ENCODE results near the gene CAPN1. TPM values are rescaled to one million over a fixed set of nuclear protein-coding genes. Genes with fewer than 3 reads are reported as not detected.

CAPN1 gene
- total and polyA plus RNA-seq, 2 donors (not counting 1 experiment from before 2014, with no cell fraction given): 192 to 202 TPM

DNA sequence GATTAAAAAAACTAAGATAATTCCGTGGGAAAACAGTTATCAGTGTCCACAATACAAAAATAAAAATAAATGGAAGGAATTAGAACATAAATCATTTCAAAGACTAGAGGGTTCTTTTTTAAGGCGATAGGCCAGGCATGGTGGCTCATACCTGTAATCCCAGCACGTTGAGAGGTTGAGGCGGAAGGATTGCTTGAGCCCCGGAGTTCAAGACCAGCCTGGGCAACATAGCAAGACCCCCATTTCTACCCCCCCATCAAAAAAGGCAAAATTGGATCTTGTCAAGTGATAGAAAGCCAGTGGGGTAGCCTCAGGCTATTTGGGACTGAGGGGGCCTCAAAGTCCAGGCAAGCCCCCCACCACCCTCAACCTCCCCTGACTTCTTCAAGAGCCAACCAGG is 59.4 kb downstream of the CAPN1 start:
- H3K4me2 ChIP-seq (replicated peaks; ENCODE audit: low read depth, low read length, poor library complexity, severe bottlenecking): no peak overlapping the region
- H3K4me3 Mint-ChIP-seq: no peak overlapping the region
- ChIA-PET CTCF (no interaction called here), POLR2A (no interaction called here)
- H4K20me1 ChIP-seq (ENCODE audit: control insufficient read depth, insufficient read depth, low read length, poor library complexity, severe bottlenecking): no peaks in the 10 kb centered on the region
- peaks cover 0 to 16% (median 5%) of the 10 kb centered on the region in 3 donors for H3K9me3 ChIP-seq (ENCODE audit: control extremely low read depth in 1 of 3, control insufficient read depth in 2 of 3, insufficient read depth in 1 of 3, low read length in 2 of 3)
- no peaks in the 10 kb centered on the region for H3K79me2 ChIP-seq (ENCODE audit: control insufficient read depth, insufficient read depth, low read length)
- intact Hi-C loops (cut with micrococcal nuclease): no loop called here
- H3K4me1 ChIP-seq (ENCODE audit: control insufficient read depth in 2 of 2, insufficient read depth in 2 of 2, low read length in 2 of 2): no peaks in the 10 kb centered on the region
- no peak overlapping the region for H3K4me3 ChIP-seq (ENCODE audit: control extremely low read depth in 1 of 5, extremely low read depth in 1 of 5, insufficient read depth in 1 of 5, low read depth in 2 of 5, low read length in 4 of 5)
- H3K9ac ChIP-seq (ENCODE audit: low read length): no peak overlapping the region
- H3K27me3 Mint-ChIP-seq: no peaks in the 10 kb centered on the region
- no peaks in the 10 kb centered on the region for H3K27me3 ChIP-seq (replicated peaks in 1 of 4; ENCODE audit: control extremely low read depth in 1 of 4, control insufficient read depth in 3 of 4, insufficient read depth in 4 of 4, low read length in 3 of 4)
- no peaks in the 10 kb centered on the region for H3K4me1 Mint-ChIP-seq
- no peaks in the 10 kb centered on the region for H3K36me3 ChIP-seq (replicated peaks in 1 of 2; ENCODE audit: control extremely low read depth in 1 of 2, control insufficient read depth in 1 of 2, extremely low read depth in 1 of 2, insufficient read depth in 2 of 2, low read length in 1 of 2)
- no peak overlapping the region for H2AFZ ChIP-seq (ENCODE audit: insufficient read depth, low read depth, low read length, poor library complexity, severe bottlenecking)
- no peak overlapping the region for H3K27ac ChIP-seq (ENCODE audit: low read length in 2 of 2)
- H3K9me3 Mint-ChIP-seq (ENCODE audit: insufficient read depth): peaks cover 4% of the 10 kb centered on the region
- no peak overlapping the region for H3K27ac Mint-ChIP-seq
- ATAC-seq (ENCODE audit: low read depth): no peak
- no peak for DNase-seq
- no peak for TF ChIP-seq EZH2 (IDR thresholded peaks at IDR 0.05; ENCODE audit: borderline replicate concordance, insufficient read depth, low read depth, low read length, poor library complexity, severe bottlenecking)
- TF ChIP-seq CTCF (IDR thresholded peaks at IDR 0.05): no peak
- WGBS (ENCODE audit: insufficient coverage): 100% methylated on average over 1 of the region's 5 CpGs

- intact Hi-C loops (cut with micrococcal nuclease): no loop called here
- Histone ChIP-seq H2AFZ (ENCODE audit: insufficient read depth, low read depth, low read length, poor library complexity, severe bottlenecking) (no peak overlapping the region), H3K4me3 (ENCODE audit: control extremely low read depth in 1 of 5, extremely low read depth in 1 of 5, insufficient read depth in 1 of 5, low read depth in 2 of 5, low read length in 4 of 5) (no peak overlapping the region), H3K79me2 (ENCODE audit: control insufficient read depth, insufficient read depth, low read length) (no peaks in the 10 kb centered on the region), H3K4me2 (replicated peaks; ENCODE audit: low read depth, low read length, poor library complexity, severe bottlenecking) (no peak overlapping the region), H3K36me3 (replicated peaks in 1 of 2; ENCODE audit: control extremely low read depth in 1 of 2, control insufficient read depth in 1 of 2, extremely low read depth in 1 of 2, insufficient read depth in 2 of 2, low read length in 1 of 2) (no peaks in the 10 kb centered on the region), H3K4me1 (ENCODE audit: control insufficient read depth in 2 of 2, insufficient read depth in 2 of 2, low read length in 2 of 2) (no peaks in the 10 kb centered on the region), H3K27me3 (replicated peaks in 1 of 4; ENCODE audit: control extremely low read depth in 1 of 4, control insufficient read depth in 3 of 4, insufficient read depth in 4 of 4, low read length in 3 of 4) (no peaks in the 10 kb centered on the region), H3K9me3 (ENCODE audit: control extremely low read depth in 1 of 3, control insufficient read depth in 2 of 3, insufficient read depth in 1 of 3, low read length in 2 of 3) (peaks cover 0 to 16% (median 5%) of the 10 kb centered on the region in 3 donors), H3K9ac (ENCODE audit: low read length) (no peak overlapping the region), H3K27ac (ENCODE audit: low read length in 2 of 2) (no peak overlapping the region), H4K20me1 (ENCODE audit: control insufficient read depth, insufficient read depth, low read length, poor library complexity, severe bottlenecking) (no peaks in the 10 kb centered on the region)
- ChIA-PET CTCF (no interaction called here), POLR2A (no interaction called here)
- Mint-ChIP-seq H3K27ac (no peak overlapping the region), H3K27me3 (no peaks in the 10 kb centered on the region), H3K4me3 (no peak overlapping the region), H3K4me1 (no peaks in the 10 kb centered on the region), H3K9me3 (ENCODE audit: insufficient read depth) (peaks cover 4% of the 10 kb centered on the region)
- ATAC-seq (ENCODE audit: low read depth) (no peak), DNase-seq (no peak)
- TF ChIP-seq EZH2 (IDR thresholded peaks at IDR 0.05; ENCODE audit: borderline replicate concordance, insufficient read depth, low read depth, low read length, poor library complexity, severe bottlenecking) (no peak), CTCF (IDR thresholded peaks at IDR 0.05) (no peak)
Observed at GRCh38 chr11:65241692-65242091, 60.0 kb downstream of the CAPN1 start.
